ENCODE results near the gene HIVEP3.

Gene HIVEP3

GRCh38 chr1:41848216-41848952, 70.3 kb downstream of the HIVEP3 start:
- no peak overlapping the region for H3K4me3 ChIP-seq (ENCODE audit: low read depth, low read length)
- TF ChIP-seq CTCF (IDR thresholded peaks at IDR 0.05; ENCODE audit: low read depth, low read length), result no peak

- TF ChIP-seq CTCF (IDR thresholded peaks at IDR 0.05; ENCODE audit: low read depth, low read length), result no peak
- H3K4me3 ChIP-seq (ENCODE audit: low read depth, low read length), result no peak overlapping the region
These were observed 71.0 kb downstream of the HIVEP3 start for GRCh38 chr1:41847733-41848132.

- H3K4me3 ChIP-seq (ENCODE audit: low read depth, low read length), result no peak overlapping the region
- no peak for TF ChIP-seq CTCF (IDR thresholded peaks at IDR 0.05; ENCODE audit: low read depth, low read length)
These were observed 71.9 kb downstream of the HIVEP3 start for GRCh38 chr1:41846625-41847405.

- no peak overlapping the region for H3K4me3 ChIP-seq (ENCODE audit: low read depth, low read length)
- TF ChIP-seq CTCF (IDR thresholded peaks at IDR 0.05; ENCODE audit: low read depth, low read length), result no peak
These were observed 73.9 kb downstream of the HIVEP3 start for GRCh38 chr1:41844781-41845272.

GRCh38 chr1:41844255-41844654, 74.5 kb downstream of the HIVEP3 start:
- TF ChIP-seq CTCF (IDR thresholded peaks at IDR 0.05; ENCODE audit: low read depth, low read length), result no peak
- no peak overlapping the region for H3K4me3 ChIP-seq (ENCODE audit: low read depth, low read length)

- no peak overlapping the region for H3K4me3 ChIP-seq (ENCODE audit: low read depth, low read length)
- TF ChIP-seq CTCF (IDR thresholded peaks at IDR 0.05; ENCODE audit: low read depth, low read length), result no peak
These were observed 75.5 kb downstream of the HIVEP3 start for GRCh38 chr1:41842993-41843755.

Measured in WI38 (cell line).